Stomach (tissue), 4 donors: ENCODE results near the gene EFCAB5.
"Not testable (repeated sequence)": the region's sequence is repeated elsewhere in the genome, so short reads cannot be mapped to it uniquely, and the experiment has no call there.

Experiments
- CTCF ChIP-seq, 7 experiments: fragments of 450-650 bp in 4 of 7; fragments of 200-600 bp in 3 of 7; sonication (generic) in 3 of 7; IDR thresholded peaks; one replicate each; pipeline ENCODE4 v1.5.1; 2016 to 2019; ENCODE audit warnings: antibody characterized with exemption in 7 of 7, control low read depth in 2 of 7, mild to moderate bottlenecking in 1 of 7
- EP300 ChIP-seq: sonication (generic); formaldehyde crosslinking; IDR thresholded peaks from one replicate; pipeline ENCODE4 v1.6.1; 2017; ENCODE audit warnings: antibody characterized with exemption
- POLR2A ChIP-seq, 4 donors: fragments of 450-650 bp; IDR thresholded peaks; one replicate each; pipeline ENCODE4 v1.6.1; 2016; ENCODE audit warnings: antibody characterized with exemption in 4 of 4, control low read depth in 2 of 4, mild to moderate bottlenecking in 1 of 4, moderate library complexity in 1 of 4

- not testable (repeated sequence) for TF ChIP-seq CTCF (IDR thresholded peaks at IDR 0.05); POLR2A (IDR thresholded peaks at IDR 0.05); EP300
These were observed 44.3 kb upstream of the EFCAB5 start for GRCh38 chr17:29897136-29897535.
